Adrenal gland (tissue), 12 donors: ENCODE measurements around the gene DHX58. TPM values are rescaled to one million over a fixed set of nuclear protein-coding genes. Genes with fewer than 3 reads are reported as not detected.

Experiments
- DNase-seq, 7 donors: peaks; one replicate each; pipeline ENCODE4 v3.0.0-alpha.2; 2019 to 2020
- H3K27ac ChIP-seq, 5 donors: fragments of 200-600 bp; sonication (generic) in 4 of 5; 1 replicate in 3 of 5; 2 replicates in 2 of 5; pipeline versions ENCODE4 v1.5.1 to v1.8.0; 2016 to 2020; ENCODE audit warnings: mild to moderate bottlenecking in 1 of 5
- H3K27me3 ChIP-seq: fragments of 200-600 bp; 2 replicates; pipeline ENCODE4 v1.8.0; 2021
- H3K36me3 ChIP-seq, 2 donors: fragments of 200-600 bp; replicated peaks in 1 of 2; 1 replicate in 1 of 2; 2 replicates in 1 of 2; pipeline versions ENCODE4 v1.5.1 to v1.8.0; 2018 to 2022
- H3K4me1 ChIP-seq, 2 donors: fragments of 200-600 bp; replicated peaks in 1 of 2; 1 replicate in 1 of 2; 2 replicates in 1 of 2; pipeline versions ENCODE4 v1.5.1 to v1.8.0; 2018 to 2021
- H3K4me3 ChIP-seq, 4 donors: fragments of 200-600 bp; sonication (generic) in 3 of 4; one replicate each; pipeline ENCODE4 v1.5.1; 2016 to 2018
- H3K9me3 ChIP-seq, 3 donors: fragments of 200-600 bp; sonication (generic) in 1 of 3; replicated peaks in 1 of 3; 1 replicate in 2 of 3; 2 replicates in 1 of 3; pipeline versions ENCODE4 v1.5.1 to v1.8.0; 2016 to 2021
- POLR2A ChIP-seq, 2 donors: fragments of 450-650 bp; IDR thresholded peaks; one replicate each; pipeline ENCODE4 v1.6.1; 2017; ENCODE audit warnings: antibody characterized with exemption in 2 of 2, mild to moderate bottlenecking in 2 of 2, moderate library complexity in 1 of 2
- WGBS, 4 donors: extraction: QIAGEN DNeasy Blood & Tissue Kit in 2 of 4; methylation state at CpG; one replicate each; pipeline versions ENCODE4 v1.1.5 to v1.1.7; 2013 to 2017; 5-methylcytosine and 5-hydroxymethylcytosine counted together
- intact Hi-C, 2 donors: fragments of 100-400 bp; cut with DNase I; formaldehyde crosslinking; loops; one replicate each; pipeline versions ENCODE4 v1.14.1 to v1.15.0; 2022 to 2023
- polyA plus RNA-seq, 3 donors: library from polyadenylated mRNA; stranded (reverse); fragments of 200-250 nt in 2 of 3; fragments of 350-450 nt in 1 of 3; fragmentation: Illumina TruSeq in 1 of 3; extraction: RNeasy Lipid Tissue Mini Kit (QIAGEN cat#74804) in 1 of 3; gene quantifications; one replicate each; pipeline ENCODE4 v1.2.3, GENCODE V29; 2013 to 2014
- total RNA-seq, 9 donors: library from RNA; depleted of rRNA in 4 of 9; stranded (reverse); fragments of >200 nt in 4 of 9; fragments of 120-200 nt in 1 of 9; fragmentation: NEBNext Ultra II Directional in 1 of 9; extraction: Animal tissue kit (Norgen Biotek cat#: 25700) in 1 of 9; gene quantifications; one replicate each; pipeline versions ENCODE4 v1.1.0 to v1.2.4, GENCODE V29; 2013 to 2023
- TF ChIP-seq, protein P1 (sequence below), 6 experiments: fragments of 450-650 bp in 4 of 6; fragments of 200-600 bp in 2 of 6; sonication (generic) in 1 of 6; IDR thresholded peaks; 1 replicate in 5 of 6; 2 replicates in 1 of 6; pipeline versions ENCODE4 v1.5.1 to v1.8.0; 2016 to 2021; ENCODE audit warnings: antibody characterized with exemption in 6 of 6, mild to moderate bottlenecking in 2 of 6, moderate library complexity in 1 of 6
- donor health status: healthy with polysubstance abuse.
- donor health status: Bipolar disorder and iron deficiency.
- donor health status: DM: yes; HTN: yes; CAD: no.
- donor health status: DM: no; HTN: no; CAD: no.
- donor health status: DM: no; HTN: no; CAD: no.
- donor health status: DM: yes; HTN: yes; CAD: no.

DHX58 gene
- total and polyA plus RNA-seq, 12 donors, result 16.3 to 117 (median 31.9) TPM

DNA sequence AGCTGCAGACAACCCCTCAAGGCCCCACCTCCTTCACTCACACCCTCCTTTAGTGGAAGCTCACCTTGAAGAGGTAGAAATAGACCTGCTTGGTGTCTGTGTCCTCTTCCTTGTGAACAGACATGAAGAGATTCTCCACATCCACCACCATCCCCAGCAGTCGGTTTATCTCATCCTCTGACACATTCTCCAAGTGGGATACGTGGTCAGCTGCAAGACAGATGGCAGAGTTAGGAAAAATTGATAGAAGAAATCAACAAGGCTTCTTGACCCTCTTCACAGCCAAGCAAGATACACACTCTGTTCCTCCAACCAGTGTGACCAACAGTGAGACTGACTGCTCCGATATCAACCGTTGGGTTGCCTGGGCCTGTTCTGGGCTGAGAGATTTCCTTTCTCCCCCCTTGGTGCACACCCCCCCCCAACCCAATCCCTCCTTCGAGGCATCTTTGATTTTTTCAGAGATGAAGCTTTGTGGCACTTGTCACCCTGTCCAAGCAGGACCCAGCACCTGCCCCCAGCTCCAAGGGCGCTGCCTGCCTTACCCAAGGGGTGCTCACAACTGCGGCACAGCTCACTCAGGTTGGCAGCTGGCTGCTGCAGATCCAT is 7.8 kb upstream of the DHX58 start:
- Histone ChIP-seq H3K27me3 (no peaks in the 10 kb centered on the region), H3K4me1 (peaks cover 18 to 27% of the 10 kb centered on the region in 2 donors), H3K27ac (no peak overlapping the region), H3K36me3 (peaks cover 0 to 15% of the 10 kb centered on the region in 2 donors), H3K9me3 (no peaks in the 10 kb centered on the region), H3K4me3 (peak overlapping the region in 2 of 4 donors; percentile 57 to 91)
- no peak for DNase-seq
- intact Hi-C loops, result no loop called here
- WGBS, 4 donors, result 45 to 53% (median 48%) methylated on average over 5 to 7 of the region's 7 CpGs
- TF ChIP-seq, protein P1, sequence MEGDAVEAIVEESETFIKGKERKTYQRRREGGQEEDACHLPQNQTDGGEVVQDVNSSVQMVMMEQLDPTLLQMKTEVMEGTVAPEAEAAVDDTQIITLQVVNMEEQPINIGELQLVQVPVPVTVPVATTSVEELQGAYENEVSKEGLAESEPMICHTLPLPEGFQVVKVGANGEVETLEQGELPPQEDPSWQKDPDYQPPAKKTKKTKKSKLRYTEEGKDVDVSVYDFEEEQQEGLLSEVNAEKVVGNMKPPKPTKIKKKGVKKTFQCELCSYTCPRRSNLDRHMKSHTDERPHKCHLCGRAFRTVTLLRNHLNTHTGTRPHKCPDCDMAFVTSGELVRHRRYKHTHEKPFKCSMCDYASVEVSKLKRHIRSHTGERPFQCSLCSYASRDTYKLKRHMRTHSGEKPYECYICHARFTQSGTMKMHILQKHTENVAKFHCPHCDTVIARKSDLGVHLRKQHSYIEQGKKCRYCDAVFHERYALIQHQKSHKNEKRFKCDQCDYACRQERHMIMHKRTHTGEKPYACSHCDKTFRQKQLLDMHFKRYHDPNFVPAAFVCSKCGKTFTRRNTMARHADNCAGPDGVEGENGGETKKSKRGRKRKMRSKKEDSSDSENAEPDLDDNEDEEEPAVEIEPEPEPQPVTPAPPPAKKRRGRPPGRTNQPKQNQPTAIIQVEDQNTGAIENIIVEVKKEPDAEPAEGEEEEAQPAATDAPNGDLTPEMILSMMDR (IDR thresholded peaks at IDR 0.05), result no peak
- no peak for TF ChIP-seq POLR2A (IDR thresholded peaks at IDR 0.05)

DNA sequence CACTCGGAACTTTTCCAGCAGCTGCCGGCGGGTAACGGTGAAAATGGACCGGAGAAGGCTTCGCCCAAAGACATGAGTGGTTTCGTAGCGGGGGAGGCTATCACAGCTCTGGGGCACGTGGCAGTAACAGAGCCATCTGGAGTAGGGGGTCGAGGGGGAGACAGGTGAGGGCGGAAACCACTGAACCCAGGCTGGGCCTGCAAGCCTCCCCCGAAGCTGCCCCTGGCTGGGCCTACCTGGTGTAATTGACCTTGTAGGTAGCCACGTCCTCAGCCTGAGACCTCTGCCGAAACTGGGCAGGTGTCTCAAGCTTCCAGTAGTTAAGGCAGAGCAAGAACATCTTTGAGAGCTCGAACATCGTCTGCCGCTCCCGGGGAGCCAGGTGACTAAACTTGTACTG is 6.8 kb upstream of the DHX58 start:
- DNase-seq, result no peak
- H3K9me3 ChIP-seq, result no peaks in the 10 kb centered on the region
- intact Hi-C loops, result loop anchor here in 1 of 2 donors (5.0 kb wide), 2 partner anchors 63 to 92 kb away; partner anchors contain the start of gene KCNH4
- WGBS, 4 donors, result 88 to 91% (median 90%) methylated on average over 18 of the region's 18 CpGs
- no peaks in the 10 kb centered on the region for H3K27me3 ChIP-seq
- H3K4me3 ChIP-seq, result no peak overlapping the region
- no peak overlapping the region for H3K27ac ChIP-seq
- H3K36me3 ChIP-seq, result peaks cover 0 to 18% of the 10 kb centered on the region in 2 donors
- peaks cover 18 to 27% of the 10 kb centered on the region in 2 donors for H3K4me1 ChIP-seq
- TF ChIP-seq POLR2A (IDR thresholded peaks at IDR 0.05), result no peak
- TF ChIP-seq, protein P1 (IDR thresholded peaks at IDR 0.05), result no peak

DNA sequence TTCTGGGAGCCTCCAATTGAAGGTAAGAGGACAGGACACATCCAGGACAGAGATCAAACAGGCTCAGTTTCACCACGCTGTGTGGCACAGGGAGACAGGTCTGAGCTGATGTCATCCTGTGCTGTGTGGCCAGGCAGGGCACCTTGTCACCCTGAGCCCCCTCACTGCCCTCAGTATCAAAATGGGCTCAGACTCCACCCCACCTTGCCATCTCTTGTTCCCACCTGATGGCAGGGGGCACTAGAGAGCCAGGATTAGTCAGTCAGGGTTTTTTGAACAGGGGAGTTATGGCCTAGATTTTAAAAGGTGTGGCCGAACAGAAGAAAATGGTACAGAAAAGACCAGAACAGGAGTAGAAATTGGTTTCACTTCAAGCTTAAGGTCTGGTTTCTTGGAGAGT is 6.0 kb upstream of the DHX58 start:
- peak in 1 of 7 donors; percentile 52 for DNase-seq
- H3K27ac ChIP-seq, result no peak overlapping the region
- no peak overlapping the region for H3K4me3 ChIP-seq
- 79 to 85% (median 82%) methylated on average over 2 of the region's 2 CpGs for WGBS, 4 donors
- H3K27me3 ChIP-seq, result no peaks in the 10 kb centered on the region
- H3K9me3 ChIP-seq, result no peaks in the 10 kb centered on the region
- intact Hi-C loops, result loop anchor here in 1 of 2 donors (5.0 kb wide), 2 partner anchors 64 to 91 kb away; partner anchors contain the start of gene KCNH4
- peaks cover 0 to 18% of the 10 kb centered on the region in 2 donors for H3K36me3 ChIP-seq
- TF ChIP-seq, protein P1 (IDR thresholded peaks at IDR 0.05), result peak in 5 of 6 experiments; percentile 23 to 56 (median 45)
- no peak for TF ChIP-seq POLR2A (IDR thresholded peaks at IDR 0.05)
- peaks cover 18 to 27% of the 10 kb centered on the region in 2 donors for H3K4me1 ChIP-seq

DNA sequence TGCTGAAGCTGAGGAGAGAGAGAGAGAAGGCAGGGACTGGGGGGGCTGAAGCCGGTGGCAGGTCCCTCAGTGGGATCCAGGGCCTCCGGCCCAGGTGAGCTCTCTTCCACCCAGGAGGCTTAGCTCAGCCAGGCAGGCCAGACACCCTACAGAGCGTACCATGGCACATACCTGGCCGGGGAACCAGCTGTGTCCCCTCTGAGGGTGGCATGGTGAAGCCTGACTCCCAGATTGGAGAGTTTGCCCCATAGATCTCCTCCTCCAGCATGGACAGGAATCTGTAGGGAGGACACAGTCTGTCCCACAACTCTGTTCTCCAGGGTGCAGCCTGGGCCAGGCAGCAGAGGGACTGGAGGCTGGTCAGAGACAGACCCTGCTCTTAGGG is 5.6 kb upstream of the DHX58 start:
- WGBS, 4 donors, result 93 to 100% (median 95%) methylated on average over 2 to 4 of the region's 4 CpGs
- no peaks in the 10 kb centered on the region for H3K9me3 ChIP-seq
- DNase-seq, result no peak
- no peak overlapping the region for H3K4me3 ChIP-seq
- H3K27me3 ChIP-seq, result no peaks in the 10 kb centered on the region
- no peak for TF ChIP-seq POLR2A (IDR thresholded peaks at IDR 0.05)
- TF ChIP-seq, protein P1 (IDR thresholded peaks at IDR 0.05), result no peak
- intact Hi-C loops, result loop anchor here in 1 of 2 donors (5.0 kb wide), 2 partner anchors 64 to 91 kb away; partner anchors contain the start of gene KCNH4
- H3K4me1 ChIP-seq, result peaks cover 18 to 28% of the 10 kb centered on the region in 2 donors
- H3K36me3 ChIP-seq, result peaks cover 0 to 22% of the 10 kb centered on the region in 2 donors
- H3K27ac ChIP-seq, result no peak overlapping the region
